NOMO-1 treated with dmso at 0.1 percent for 144 hours (cell line): ENCODE measurements around the gene NQO1.
A peak's percentile ranks its signal among the peaks of the same experiment; 100 is the strongest.
"Not testable (repeated sequence)": the region's sequence is repeated elsewhere in the genome, so short reads cannot be mapped to it uniquely, and the experiment has no call there.

Experiments used
- DNase-seq: peaks from one replicate; lab custom pipeline; 2025; ENCODE audit not compliant: unreplicated experiment; lab: John Stamatoyannopoulos, UW

Gene NQO1

DNA sequence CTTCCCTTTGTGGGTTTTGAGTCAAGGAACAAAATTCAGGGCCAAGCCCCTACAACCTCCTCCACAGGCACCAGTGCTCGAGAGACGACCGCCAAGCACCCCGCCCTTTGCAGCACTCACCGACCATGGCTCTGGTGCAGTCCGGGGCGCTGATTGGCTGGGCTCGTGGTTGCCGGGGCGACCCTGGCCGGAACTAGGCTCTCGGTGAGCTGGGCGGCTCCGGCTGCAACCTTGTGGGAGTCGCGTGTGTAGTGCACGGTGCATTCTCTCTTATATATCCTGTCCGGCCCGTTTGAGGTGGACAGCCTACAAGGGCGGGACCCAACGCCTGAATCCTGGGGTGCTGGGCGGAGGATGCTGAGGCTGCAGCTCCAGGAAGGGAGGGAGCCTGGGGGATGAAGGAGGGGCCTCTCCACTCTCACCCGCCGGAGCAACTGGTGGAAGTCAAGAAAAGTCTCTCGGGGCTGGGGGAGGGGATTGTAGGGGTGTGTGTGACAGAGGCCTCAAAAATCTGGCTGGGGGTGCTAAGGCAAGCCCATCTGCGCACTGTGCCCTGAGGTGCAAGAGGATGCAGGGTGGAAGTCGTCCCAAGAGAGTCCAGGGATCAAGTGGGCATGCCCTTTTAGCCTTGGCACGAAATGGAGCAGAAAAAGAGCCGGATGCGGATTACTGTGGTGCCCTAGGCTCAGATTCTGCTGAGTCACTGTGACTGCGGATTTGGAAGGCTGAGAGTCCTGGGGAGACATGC lies at the start of gene NQO1:
Gene NQO1 (minus strand): TSS at position 248 of the 748 bp plus-strand sequence. CDS start 121 bp downstream, at position 127.
- DNase-seq = peak; percentile 96

DNA sequence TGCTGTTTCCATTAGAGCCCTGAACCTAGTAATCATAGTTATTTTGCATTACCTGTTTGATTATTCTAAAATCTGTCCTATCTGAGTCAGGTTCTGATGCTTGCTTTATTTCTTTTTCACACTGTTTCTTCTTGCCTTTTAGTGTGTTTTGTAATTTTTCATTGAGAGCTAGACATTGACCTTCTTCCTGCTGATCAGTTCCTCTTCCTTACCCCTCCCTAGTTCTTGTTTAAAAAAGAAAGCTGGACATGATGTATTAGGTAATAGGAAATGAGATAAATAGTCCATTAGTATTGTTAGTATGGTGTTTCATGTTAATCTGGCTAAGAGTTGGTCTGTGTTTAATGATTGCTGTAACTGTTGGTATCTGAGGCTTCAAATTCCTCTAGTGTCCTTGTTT lies 49.2 kb upstream of the NQO1 start:
- no peak for DNase-seq

DNA sequence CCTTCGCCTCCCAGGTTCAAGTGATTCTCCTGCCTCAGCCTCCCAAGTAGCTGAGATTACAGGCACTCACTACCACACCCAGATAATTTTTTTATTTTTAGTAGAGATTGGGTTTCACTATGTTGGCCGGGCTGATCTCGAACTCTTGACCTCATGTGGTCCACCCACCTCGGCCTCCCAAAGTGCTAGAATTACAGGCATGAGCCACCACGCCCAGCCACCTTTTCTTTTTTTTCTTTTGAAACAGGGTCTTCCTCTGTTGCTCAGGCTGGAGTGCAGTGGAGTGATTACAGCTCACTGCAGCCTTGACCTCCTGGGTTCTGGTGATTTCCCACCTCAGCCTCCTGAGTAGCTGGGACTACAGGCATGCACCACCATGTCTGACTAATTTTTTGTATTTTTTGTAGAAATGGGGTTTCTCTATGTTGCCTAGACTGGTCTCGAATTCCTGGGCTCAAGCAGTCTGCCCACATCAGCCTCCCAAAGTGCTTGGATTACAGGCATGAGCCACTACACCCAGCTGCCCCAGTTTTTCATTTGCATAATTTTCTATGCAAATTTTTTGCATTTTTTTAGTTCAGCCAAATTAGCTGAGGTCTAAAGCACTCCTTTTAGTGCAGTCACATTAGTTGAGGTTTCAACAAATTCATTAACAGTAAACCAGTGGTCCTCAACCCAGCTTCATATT lies 47.0 kb upstream of the NQO1 start:
- DNase-seq = no peak

DNA sequence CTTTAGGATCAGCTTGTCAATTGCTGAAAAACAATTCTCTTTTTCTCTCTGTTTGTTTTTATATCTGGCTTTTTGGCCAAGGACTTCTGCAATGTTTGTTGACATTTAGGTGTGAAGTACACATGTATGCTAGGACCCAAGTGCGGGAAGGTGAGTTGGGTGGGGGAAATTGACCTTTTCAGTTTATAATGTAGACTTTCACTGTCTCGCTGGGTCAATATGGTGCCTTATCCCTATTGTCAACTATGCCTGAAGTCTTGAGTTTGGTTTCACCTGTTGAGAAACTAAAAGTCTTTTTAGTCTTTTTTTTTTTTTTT lies 45.2 kb upstream of the NQO1 start:
- no peak for DNase-seq

DNA sequence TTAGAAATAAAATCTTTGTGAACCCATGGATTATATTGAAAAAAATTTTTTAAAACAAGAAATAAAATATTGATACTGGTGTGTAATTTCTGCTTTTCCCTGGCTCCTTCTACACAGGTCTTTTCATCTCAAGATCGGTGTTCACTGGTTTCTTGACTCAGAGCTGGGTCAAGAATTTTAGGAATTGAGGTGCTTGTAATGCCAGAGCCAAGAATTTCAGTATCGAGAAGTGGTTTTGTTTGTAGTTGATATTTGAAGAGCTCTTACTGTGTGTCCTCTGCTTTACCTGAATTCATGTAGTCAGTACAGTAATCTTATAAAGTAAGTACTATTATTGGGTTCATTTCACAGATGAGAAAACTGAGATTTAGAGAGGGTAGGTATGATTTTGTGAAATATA lies 43.0 kb upstream of the NQO1 start:
- DNase-seq = no peak

DNA sequence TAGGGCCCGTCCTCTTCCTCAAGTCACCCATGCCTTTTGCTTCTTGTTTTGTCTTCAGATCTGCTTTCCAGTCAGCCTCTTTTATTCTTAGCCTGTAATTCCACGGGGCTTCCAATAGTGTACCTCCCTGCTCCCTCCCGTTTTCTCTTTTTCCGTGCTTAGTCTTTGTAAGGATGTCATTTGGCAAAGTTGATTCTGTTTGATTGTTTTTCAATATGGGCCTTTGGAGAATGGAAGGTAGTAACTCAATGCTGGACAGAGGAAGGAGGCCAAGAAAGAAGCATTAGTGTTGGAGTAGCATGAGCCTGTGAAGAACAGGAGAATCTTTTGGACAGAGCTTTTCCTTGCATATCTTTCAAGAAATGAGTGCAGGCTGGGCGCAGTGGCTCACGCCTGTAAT lies 42.3 kb upstream of the NQO1 start:
- no peak for DNase-seq

DNA sequence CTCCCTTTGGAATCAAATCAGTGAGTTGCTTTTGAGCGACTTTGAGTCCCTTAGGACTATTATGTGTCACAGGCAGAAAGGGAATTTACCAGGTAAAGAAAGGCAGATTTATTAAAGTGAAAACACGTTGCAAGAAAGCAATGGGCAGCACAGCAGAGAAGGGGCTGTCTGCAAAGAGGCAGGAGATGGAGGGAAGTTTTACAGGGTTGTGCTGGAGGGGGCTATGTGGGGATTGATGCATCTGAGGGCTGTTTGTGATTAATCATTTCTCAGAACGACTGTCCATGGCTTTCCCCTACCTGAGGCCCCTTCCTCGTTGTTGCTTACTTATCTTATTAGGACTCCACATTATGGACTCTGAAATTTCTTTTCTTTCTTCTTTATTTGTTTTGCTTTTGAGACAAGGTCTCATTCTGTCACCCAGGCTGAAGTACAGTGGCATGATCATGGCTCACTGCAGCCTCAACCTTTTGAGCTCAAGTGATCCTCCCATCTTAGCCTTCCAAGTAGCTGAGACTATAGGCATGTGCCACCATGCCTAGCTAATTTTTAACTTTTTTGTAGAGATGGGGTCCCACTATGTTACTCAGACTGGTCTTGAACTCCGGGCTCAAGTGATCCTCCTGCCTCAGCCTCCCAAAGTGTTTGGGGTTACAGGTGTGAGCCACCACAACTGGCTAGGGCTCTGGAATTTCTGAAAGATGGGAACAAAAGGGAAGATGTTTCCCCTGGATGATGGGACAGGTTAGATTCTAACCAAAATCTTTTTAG lies 41.3 kb upstream of the NQO1 start:
- DNase-seq = no peak

DNA sequence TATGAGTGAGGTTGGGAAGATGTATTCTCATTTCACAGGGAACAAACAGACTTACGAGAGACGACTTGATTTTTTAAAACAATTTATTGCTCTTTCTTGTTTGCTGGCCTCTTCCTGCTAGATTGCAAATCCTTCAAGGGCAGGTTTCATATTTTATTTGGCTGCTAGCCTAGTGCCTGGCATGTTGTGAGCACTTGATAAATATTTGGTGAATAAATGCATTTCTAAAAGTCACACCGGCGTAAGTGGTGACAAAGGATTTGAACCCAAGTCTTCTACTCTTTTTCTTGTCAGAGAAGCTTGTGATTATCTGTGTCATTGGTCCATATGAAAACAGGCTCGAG lies 37.2 kb upstream of the NQO1 start:
- no peak for DNase-seq

DNA sequence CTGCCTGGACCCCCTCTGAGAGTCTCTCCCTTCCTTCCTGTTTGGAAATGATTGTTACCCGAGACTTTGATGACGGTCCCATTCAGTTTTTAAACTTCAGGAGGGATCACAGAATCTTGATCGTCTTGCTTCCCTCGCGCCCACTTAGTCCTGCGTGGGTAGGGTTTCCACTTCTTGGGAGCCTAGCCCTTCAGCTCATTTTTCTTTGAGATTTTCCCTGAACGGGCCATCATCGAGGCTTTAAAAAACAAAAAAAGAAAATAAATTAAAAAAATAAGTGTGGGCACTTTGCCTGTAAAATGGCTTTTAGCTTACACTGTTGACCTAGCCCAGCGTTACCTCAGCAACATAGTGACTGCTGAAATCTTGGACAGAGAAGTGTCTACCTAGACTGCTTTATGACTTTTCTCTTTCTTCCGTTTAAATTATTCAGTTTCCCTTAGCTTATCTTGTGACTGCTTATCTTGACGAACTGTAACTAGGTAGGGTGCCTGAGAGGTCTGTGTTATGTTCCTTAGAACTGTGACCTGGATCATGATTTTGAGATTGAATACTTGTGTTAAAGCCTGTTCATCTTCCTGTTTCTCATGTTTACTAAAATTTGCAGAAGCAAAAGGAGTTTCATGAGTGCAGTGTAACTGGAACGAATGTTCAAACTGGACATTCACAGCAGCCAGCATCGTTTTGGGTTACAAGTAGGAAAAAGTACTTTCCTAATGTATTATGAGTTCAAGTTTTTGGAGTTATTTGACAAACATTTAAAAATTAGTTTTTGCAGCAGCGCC lies 36.6 kb upstream of the NQO1 start:
- DNase-seq = peak; percentile 18

DNA sequence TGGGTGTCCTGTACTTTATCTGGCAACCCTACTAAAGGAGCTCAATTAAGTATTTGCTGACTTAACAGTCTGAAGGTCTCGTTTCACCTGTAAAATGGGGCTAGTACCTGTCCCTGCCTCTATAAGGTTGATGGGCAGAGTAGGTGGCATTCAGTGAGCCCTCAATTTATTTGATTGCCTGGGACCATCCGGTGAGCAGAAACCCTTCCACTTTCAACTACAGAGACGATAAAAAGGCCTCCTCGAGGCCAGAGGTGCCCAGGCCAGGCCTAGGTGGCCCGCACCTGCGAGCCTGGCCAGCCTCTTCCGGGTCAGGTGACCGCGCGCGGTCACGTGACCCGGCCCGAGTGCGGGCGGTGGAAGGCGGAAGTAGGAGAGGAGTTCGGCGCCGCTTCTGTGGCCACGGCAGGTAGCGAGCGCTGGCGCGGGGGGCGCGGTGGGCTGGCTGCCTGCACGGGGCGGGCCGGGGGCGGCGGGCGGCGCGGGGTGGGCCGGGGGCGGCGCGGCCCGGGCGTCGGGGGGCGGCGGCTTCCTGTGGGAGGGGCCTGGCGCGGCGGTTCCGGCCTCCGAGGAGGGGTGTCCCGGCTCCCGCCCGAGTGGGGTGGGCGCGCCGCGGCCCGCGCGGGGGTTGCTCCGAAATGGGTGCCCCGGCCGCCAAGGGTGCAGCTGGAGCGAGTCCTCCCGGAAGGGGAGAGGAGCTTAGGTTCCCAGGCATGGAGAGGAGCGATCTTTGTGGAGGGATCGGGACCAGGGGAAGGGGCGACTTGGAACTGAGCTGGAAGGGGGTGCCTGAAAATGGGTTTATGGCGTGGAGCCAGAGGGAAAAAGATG lies 35.8 kb upstream of the NQO1 start, which contains the start of gene WWP2:
Gene WWP2 (plus strand): TSS at position 350 of the 831 bp plus-strand sequence. CDS start 24,679 bp downstream, outside the sequence.
- DNase-seq = peak; percentile 69

DNA sequence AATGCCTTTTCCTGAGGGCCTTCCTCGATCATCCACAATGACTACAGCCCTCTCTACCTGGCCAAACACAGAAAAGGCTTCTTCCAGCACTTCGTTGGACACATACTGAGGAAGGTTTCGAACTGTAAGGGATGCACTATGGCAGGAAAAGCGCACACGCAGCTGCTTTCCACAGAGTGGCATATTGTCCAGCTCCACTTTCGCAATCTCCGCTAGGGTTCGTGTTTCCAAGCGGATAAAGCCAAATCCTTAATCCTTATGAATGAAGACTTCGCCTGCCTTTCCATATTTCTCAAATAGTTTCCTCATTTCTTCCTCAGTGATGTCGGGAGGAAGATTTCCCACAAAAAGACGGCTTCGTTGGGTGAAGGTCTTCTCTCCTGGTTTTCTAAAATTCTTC lies 31.0 kb upstream of the NQO1 start:
- not testable (repeated sequence) for DNase-seq

DNA sequence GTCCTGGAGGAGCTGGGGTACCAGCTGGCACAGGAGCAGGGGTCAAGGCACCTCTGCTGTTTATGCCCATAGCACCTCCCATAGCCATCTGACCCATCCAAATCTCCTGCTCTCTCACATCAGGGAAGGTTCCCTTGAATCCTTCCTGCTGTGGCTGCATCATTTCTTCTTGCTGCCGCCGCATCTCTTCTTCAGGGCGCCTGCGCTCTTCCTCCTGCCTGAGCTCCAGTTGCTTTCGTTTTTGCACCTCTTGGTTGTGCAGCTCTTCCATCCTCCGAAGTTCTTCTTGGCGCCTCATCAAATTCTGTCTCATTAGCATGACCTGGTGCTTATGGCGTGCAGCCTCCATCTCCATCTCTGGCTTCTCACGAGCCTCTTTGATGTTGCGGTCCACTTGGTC lies 30.3 kb upstream of the NQO1 start:
- no peak for DNase-seq

DNA sequence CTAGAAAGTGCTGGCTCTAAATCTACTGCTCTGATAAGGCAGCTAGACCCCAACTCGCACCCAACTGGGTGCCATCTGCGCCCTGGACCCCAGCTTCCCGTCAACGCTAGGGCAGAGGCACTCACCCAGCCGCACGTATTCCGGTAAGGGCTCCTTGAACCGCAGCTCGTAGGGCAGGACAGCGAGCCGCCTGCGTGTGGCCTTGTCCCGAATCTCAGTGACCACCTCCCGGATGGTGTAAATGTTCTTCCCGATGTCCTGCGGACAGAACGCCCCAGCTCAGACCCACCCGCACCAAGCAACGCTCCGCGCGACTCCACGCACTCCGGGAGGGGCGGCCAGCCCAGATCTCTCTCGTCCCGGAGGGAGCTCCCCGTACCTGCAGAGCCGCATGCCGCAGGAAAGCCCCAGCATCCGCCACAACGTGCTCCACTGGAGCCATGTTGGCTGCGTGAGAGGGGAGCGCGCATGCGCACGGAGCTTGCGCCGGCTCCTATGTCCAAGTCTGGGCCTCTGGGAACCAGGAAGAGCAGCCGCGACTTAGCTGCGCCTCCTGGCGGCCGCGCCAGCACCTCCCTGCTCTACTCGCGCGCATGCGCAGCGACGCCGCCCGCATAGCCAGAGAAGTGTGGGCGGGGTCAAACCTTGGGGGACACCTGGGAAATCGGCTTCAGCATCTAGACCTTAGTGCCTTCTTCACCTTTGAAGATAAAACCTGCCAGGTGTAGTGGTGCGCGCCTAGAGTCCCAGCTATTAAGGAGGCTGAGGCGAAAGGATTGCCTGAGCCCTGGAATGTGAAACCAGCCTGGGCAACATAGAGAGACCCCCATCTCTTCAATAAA lies 28.3 kb upstream of the NQO1 start, which contains the start of gene NOB1:
Gene NOB1 (minus strand): TSS at position 458 of the 842 bp plus-strand sequence. CDS start 16 bp downstream, at position 442.
- peak; percentile 93 for DNase-seq

DNA sequence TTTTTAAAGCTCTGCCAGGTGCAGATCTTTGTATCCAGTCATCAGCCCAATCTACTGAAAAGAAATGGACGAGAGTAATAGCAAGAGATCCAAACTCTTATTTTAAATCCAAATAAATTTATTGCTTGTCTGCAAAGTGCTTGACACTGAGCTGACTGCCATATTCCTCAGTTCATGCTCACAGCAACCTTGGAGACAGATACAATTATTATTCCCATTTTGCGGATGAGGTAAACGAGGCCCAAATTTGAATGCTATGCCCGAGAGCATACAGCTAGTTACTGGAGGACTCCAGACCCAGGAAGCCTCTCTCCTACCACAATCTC lies 27.7 kb upstream of the NQO1 start:
- DNase-seq = no peak

DNA sequence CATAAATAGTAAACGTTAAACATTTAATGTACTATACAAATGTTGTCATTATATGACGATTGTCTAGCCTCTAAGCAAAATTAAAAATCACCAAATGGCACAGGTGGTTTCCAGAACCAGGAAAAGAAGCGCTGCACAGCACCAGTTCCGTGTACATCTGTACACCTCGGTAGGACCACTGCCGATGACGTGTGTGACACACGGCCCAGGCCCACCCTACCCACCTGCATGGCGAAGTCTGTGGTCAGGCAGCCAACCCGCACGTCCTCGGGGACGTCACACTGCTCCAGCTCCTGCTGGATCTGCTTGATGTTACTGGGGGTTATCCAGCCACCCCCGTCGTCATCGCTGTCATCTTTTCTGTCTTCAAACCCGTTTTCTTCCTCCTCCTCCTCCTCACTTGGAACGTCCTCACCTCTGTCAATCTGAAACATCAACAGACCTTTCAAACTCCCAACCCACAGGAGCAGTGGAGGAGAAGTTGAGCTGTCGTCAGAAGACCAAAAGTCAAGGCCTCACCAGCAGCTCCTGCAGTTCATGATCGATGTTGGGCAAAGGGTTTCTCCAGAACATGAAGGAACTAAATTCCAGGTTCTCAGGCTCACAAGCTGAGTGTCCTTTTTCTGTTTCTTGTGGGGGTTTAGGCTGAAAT lies 22.5 kb upstream of the NQO1 start:
- DNase-seq = no peak

DNA sequence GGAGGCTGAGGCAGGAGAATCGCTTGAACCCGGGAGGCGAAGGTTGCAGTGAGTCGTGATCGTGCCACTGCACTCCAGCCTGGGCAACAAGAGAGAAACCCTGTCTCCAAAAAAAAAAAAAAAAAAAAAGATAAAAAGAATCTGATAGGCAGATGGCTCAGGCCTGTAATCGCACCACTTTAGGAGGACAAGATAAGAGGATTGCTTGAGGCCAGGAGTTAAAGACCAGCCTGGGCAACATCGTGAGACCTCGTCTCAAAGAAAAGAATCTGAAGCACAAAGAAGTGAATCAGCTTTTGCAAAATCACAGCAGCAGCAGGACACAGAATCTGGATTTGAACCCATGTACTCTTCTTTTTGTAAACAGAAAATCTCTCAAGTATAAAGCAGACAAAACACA lies 20.8 kb upstream of the NQO1 start:
- DNase-seq = no peak

DNA sequence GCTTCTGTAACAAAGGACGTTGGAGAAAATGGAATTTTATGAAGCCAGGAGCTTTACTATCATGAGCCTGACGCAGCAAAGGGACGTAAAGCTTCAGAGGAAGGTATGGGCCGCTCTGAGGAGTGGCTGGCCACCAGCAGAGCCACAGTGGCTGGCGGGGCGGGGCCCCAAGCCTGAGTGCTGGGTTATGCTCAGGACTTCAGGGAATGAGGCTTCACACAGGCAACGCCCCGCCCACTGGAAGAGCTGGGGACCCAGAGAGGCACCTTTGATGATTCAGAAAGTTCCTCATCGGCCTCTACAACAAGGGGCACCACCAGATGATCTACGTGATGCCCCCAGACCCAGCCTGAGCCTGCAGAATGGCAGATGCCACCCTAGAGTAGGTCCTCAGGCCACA lies 19.6 kb upstream of the NQO1 start:
- no peak for DNase-seq

DNA sequence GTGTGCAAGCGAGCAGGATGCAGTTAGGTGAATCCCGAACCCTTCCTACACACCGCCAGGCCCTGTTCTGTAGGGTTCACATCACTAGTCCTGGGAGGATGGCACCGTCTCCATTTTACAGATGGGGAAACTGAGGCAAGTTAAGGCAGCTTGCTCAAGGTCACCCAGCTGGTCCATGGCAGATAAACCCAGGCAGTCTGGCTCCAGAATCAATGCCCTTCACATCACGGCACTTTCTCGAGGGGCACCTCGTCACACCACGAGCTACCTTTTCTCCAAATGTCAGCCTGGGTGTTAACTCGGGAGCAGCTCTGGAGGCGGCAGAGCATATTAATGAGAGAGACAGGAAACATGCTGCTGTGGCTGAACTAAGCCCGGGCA lies 18.9 kb upstream of the NQO1 start:
- DNase-seq = no peak
